Adrenal gland (tissue), 5 donors: ENCODE measurements around the gene LMX1B.
"Not testable (repeated sequence)": the region's sequence is repeated elsewhere in the genome, so short reads cannot be mapped to it uniquely, and the experiment has no call there.

ENCODE experiments used
- POLR2A ChIP-seq, 2 donors: fragments of 450-650 bp; IDR thresholded peaks; one replicate each; pipeline ENCODE4 v1.6.1; 2017; ENCODE audit warnings: antibody characterized with exemption in 2 of 2, mild to moderate bottlenecking in 2 of 2, moderate library complexity in 1 of 2
- TF ChIP-seq, protein P1 (sequence below), 6 experiments: fragments of 450-650 bp in 4 of 6; fragments of 200-600 bp in 2 of 6; sonication (generic) in 1 of 6; IDR thresholded peaks; 1 replicate in 5 of 6; 2 replicates in 1 of 6; pipeline versions ENCODE4 v1.5.1 to v1.8.0; 2016 to 2021; ENCODE audit warnings: antibody characterized with exemption in 6 of 6, mild to moderate bottlenecking in 2 of 6, moderate library complexity in 1 of 6
- donor health status: DM: no; HTN: no; CAD: no.

DNA sequence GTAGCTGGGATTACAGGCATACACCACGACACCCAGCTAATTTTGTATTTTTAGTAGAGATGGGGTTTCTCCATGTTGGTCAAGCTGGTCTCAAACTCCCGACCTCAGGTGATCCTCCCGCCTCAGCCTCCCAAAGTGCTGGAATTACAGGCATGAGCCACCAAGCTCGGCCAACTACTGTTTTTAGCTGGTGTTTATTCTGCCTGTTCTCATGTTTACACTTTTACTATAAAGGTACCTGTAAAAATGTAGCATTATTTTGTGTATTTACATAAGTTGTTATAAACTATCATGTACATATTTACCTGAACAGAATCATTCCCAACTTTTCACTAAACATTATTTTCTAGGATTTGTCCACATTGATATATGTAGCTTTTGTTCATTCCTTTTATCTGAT, 111.8 kb downstream of the LMX1B start:
- TF ChIP-seq, protein P1, sequence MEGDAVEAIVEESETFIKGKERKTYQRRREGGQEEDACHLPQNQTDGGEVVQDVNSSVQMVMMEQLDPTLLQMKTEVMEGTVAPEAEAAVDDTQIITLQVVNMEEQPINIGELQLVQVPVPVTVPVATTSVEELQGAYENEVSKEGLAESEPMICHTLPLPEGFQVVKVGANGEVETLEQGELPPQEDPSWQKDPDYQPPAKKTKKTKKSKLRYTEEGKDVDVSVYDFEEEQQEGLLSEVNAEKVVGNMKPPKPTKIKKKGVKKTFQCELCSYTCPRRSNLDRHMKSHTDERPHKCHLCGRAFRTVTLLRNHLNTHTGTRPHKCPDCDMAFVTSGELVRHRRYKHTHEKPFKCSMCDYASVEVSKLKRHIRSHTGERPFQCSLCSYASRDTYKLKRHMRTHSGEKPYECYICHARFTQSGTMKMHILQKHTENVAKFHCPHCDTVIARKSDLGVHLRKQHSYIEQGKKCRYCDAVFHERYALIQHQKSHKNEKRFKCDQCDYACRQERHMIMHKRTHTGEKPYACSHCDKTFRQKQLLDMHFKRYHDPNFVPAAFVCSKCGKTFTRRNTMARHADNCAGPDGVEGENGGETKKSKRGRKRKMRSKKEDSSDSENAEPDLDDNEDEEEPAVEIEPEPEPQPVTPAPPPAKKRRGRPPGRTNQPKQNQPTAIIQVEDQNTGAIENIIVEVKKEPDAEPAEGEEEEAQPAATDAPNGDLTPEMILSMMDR (IDR thresholded peaks at IDR 0.05): not testable (repeated sequence)
- TF ChIP-seq POLR2A (IDR thresholded peaks at IDR 0.05): not testable (repeated sequence)
